Measurements from ENCODE around the gene CIB4.

DNA sequence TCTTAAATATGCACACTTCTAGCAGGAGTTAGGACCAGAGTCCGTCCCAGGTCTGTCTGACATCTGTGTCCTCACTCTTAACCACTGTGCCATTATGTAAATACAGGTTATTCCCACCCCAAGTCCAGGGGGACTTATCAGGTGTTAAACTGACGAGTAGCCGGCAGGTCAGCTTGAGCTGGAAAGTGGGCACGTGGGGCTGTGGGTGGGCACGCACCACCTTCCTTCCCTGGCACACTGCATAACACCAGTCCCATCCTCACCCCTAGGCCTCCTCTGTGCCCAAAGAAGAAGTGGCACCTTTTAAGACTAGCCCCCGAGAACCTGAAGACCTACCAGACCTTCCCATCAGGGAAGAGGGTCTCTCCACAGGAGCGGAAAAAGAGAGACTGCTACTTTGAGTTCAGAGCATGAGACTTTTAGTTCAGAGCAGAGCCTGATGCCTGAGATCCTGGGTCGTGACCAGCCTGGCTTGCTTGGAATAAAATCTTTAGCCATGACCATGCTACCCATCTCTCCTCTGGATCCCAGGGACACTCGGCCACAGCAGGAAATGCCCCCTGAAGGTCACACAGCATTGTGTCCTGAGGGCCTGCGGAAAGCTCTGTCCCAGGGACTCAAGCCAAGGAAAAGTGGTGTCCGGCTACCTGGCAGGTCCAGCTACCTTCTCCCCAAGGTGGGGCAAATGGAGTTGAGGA is 62.0 kb downstream of the CIB4 start:
- no peak for TF ChIP-seq POLR2A (IDR thresholded peaks at IDR 0.05)
- TF ChIP-seq, protein P1, sequence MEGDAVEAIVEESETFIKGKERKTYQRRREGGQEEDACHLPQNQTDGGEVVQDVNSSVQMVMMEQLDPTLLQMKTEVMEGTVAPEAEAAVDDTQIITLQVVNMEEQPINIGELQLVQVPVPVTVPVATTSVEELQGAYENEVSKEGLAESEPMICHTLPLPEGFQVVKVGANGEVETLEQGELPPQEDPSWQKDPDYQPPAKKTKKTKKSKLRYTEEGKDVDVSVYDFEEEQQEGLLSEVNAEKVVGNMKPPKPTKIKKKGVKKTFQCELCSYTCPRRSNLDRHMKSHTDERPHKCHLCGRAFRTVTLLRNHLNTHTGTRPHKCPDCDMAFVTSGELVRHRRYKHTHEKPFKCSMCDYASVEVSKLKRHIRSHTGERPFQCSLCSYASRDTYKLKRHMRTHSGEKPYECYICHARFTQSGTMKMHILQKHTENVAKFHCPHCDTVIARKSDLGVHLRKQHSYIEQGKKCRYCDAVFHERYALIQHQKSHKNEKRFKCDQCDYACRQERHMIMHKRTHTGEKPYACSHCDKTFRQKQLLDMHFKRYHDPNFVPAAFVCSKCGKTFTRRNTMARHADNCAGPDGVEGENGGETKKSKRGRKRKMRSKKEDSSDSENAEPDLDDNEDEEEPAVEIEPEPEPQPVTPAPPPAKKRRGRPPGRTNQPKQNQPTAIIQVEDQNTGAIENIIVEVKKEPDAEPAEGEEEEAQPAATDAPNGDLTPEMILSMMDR (IDR thresholded peaks at IDR 0.05): no peak
